ENCODE results near the gene BNIP1. TPM values are rescaled to one million over a fixed set of nuclear protein-coding genes. Genes with fewer than 3 reads are reported as not detected.
"Not testable (repeated sequence)": the region's sequence is repeated elsewhere in the genome, so short reads cannot be mapped to it uniquely, and the experiment has no call there.

BNIP1 gene, protein sequence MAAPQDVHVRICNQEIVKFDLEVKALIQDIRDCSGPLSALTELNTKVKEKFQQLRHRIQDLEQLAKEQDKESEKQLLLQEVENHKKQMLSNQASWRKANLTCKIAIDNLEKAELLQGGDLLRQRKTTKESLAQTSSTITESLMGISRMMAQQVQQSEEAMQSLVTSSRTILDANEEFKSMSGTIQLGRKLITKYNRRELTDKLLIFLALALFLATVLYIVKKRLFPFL
- total RNA-seq = 10.0 TPM
- long read RNA-seq, partial matches to known transcripts = 0 of 2 reads
- long read RNA-seq, other reads (novel, unspliced or antisense) = 0 of 2 reads

DNA sequence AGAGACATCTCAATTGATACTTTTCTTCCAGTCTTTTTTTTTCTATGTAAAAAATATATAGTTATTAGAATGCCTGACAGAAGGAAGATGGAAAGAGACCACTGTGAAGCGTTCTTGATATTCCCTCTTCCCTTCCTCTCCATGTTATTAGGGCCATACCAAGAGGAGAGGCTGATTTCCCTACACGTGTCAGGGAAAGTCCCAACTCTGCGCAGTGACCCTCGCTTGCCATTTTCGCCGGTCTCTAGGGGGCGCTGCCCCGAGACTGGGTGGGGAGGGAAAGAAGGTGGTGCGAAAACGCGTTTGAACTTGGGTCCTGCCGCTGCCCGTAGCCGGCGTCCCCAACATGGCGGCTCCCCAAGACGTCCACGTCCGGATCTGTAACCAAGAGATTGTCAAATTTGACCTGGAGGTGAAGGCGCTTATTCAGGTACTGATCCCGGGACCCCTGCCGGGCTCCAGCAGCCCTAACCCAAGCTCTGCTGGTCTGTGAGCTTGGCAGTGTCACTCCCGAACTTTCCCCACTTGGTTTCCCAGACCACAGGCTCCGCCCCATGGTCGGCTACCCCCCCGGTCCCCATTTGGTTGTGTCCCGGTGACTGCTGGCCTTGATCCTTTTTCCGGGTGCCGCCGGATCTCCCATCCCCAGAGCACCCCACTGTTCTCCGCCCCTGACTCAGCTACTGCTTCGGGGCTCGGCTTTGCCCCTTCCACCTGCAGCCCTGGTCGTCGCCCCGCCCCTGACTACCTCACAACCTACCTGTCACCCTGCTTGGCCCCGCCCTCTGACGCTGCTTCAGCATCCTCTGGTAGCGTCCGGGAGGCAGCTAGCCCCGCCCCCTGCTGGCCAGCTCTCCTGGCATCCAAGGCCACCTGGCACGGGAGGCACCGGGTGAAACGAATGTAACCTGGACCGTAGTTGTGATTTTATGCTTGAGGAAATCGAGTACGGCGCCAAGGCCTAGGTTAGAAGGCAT, at the start of gene BNIP1:
BNIP1 (plus strand) TSS at position 332 of the 977 bp plus-strand sequence; CDS start at position 347, 15 bp downstream.
- intact Hi-C loops (cut with DNase I) = loop anchor here (2.0 to 10.0 kb wide), 2 partner anchors 134 to 160 kb away; partner anchors contain the start of gene ATP6V0E1
- ATAC-seq (peak; percentile 94), DNase-seq (ENCODE audit: missing footprints) (peak; percentile 95)

DNA sequence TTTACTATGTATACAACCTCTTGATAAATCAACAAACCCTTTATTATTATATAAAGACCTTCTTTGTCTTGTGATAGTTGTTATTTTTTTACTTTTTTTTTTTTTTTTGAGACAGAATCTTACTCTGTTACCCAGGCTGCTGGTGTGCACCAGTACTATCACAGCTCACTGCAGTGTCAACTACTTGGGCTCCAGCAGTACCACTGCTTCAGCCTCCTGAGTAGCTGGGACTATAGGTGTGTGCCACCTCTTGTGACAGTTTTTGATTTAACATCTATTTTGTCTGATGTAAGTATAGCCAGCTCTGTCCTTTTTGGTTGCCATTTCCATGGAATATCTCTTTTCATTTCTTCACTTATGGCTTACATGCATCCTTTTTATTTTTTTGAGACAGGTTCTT, 45.5 kb upstream of the BNIP1 start:
- no peak for DNase-seq (ENCODE audit: missing footprints)
- intact Hi-C loops (cut with DNase I) = no loop called here
- no peak for ATAC-seq

DNA sequence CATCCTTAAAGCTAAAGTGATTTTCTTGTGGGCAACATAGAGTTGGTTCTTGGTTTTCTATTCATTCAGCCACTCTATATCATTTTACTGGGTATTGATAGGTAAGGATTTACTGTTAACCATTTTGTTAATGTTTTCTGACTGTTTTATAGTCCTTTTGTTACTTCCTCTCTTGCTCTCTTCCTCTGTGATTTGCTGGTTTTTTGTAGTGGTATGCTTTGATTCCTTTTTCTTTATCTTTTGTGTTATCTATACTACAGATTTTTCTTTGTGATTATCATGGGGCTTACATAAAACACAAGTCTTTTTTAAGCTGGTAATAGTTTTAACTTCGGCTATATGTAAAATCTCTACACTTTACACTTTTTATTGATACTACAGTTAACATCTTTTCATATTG, 44.9 kb upstream of the BNIP1 start:
- intact Hi-C loops (cut with DNase I) = no loop called here
- no peak for DNase-seq (ENCODE audit: missing footprints)
- no peak for ATAC-seq

DNA sequence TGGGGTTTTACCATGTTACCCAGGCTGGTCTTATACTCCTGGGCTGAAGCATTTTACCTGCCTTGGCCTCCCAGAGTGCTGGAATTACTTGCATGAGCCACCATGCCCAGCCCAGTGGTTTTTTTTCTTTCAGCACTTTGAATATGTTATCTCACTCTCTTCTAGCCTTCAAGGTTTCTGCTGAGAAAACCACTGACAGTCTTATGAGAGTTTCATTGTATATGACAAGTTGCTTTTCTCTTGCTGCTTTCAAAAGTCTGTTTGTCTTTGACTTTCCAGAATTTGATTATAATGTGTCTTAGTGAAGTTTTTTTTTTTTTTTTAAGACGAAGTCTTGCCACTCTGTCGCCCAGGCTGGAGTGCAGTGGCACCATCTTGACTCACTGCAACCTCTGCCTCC, 43.1 kb upstream of the BNIP1 start:
- DNase-seq (ENCODE audit: missing footprints) = no peak
- ATAC-seq = no peak
- intact Hi-C loops (cut with DNase I) = no loop called here

DNA sequence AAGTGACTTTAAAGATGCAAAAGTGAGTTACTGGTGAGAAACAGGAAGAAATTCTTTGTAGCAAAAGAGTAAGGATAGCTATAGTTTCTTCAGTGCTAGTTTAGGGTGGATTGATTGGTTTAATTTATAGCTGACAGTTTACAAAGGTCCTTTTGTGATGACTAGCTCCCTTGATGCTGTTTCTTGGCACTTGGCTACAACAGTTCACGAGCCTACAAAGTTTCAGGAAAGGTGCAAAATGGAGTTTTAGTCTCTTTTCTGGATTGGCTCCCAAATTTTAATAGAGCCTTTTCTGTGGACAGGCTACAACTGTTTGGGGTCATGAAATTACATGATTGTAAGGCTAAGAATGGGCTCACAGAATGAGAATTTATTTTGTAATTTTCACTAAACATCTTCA, 40.9 kb upstream of the BNIP1 start:
- DNase-seq (ENCODE audit: missing footprints) = no peak
- intact Hi-C loops (cut with DNase I) = no loop called here
- ATAC-seq = no peak

DNA sequence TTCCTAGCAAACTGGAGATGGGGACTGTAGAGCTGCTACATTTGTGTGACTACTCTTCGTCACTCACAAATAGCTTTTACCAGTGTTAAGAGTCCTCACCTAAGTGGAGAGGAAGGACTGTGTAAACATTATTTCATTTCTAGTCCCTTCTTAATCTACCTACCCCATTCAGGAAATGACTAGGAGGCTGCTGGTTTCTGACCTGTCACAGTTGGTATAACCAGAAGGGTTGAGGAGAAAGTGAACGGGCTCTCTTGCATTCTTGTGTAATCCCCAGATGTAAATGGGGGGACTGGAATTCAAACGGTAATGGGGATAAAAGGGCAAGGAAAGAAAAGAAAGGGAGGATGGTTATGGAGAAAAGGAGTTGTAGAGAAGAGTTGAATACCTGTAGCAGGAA, 35.4 kb upstream of the BNIP1 start:
- ATAC-seq (no peak), DNase-seq (ENCODE audit: missing footprints) (no peak)
- intact Hi-C loops (cut with DNase I) = no loop called here

DNA sequence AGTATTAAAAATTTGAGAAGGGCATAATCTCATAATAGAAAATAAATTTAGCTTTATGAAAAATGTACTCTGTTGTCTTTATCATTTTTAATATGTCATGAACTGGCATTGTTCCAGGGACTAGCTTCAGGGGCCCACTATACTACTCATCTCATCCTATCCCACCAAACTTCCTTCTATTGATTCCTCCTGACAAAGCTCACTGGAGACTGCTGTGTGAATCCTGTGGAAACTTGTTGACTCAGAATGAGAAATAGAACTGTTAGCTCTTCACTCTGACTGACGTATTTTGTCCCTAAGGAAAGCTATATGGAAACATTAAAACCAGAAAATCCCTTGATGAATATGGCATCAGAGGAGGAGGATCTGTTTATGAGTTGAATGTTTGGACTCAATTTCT, 29.8 kb upstream of the BNIP1 start:
- intact Hi-C loops (cut with DNase I) = no loop called here
- DNase-seq (ENCODE audit: missing footprints) (no peak), ATAC-seq (no peak)

DNA sequence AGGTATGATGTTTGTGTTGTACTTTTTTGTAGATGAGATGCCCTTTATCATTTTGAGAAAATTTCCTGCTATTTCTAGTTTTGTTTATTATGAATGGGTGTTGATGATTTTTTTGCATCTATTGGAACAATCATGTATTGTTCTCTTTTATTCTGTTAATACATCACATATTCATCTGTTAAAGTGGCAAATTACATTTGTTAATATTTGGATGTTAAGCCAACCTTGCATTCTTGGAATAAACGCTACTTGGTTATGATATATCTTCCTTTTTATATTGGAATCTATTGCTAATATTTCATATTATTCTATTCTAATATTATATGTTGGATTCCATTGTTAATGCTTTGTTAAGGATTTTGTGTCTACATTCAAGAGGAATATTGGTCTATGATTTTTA, 24.6 kb upstream of the BNIP1 start:
- DNase-seq (ENCODE audit: missing footprints) (no peak), ATAC-seq (no peak)
- intact Hi-C loops (cut with DNase I) = no loop called here

DNA sequence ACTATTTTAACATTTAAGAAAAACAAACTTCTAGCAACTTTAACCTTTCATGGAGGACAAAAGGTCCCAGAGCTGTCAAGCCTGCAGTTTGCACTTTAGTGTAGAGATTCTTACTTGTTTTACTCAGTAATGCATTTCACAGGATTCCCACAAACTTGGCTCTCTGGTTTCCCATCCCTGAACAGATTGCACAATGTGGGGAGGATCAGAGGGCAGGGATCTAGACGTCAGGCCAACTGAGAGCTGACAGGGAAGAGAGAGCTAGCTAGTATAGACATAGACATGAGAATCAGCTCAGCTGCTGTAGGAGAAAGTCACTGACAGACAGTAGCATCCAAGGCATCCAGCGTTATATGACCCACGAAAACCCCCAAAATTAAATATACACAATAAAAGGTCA, 20.9 kb upstream of the BNIP1 start:
- intact Hi-C loops (cut with DNase I) = no loop called here
- ATAC-seq (no peak), DNase-seq (ENCODE audit: missing footprints) (no peak)

DNA sequence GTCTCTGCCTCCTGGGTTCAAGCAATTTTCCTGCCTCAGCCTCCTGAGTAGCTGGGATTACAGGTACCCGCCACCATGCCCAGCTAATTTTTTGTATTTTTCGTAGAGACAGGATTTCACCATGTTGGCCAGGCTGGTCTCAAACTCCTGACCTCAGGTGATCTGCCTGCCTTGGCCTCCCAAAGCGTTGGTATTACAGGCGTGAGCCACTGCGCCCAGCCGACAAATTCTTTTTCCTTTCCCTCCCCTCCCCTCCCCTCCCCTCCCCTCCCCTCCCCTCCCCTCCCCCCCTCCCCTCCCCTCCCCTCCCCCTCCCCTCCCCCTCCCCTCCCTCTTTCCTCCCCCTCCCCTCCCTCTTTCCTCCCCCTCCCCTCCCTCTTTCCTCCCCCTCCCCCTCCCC, 12.2 kb upstream of the BNIP1 start:
- intact Hi-C loops (cut with DNase I); DNase-seq (ENCODE audit: missing footprints); ATAC-seq: not testable (repeated sequence)

DNA sequence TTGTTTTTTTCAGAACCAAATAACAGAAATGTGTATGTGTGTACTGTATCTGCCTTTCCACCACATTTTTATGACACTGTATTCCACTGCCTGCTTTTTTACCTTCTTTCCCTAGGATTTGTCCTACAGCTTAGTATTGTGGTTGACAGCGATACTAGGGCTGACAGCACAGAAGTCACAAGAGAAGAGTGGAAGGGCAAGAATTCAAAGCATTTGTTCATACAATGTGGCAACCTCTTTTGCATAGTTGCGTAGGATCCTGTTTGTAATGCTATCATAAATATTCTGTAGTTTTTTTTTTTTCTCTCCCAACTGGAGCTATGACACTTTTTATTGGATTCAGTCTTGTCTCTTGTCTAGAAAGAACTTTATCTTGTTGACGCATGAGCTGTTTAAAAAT, 5.6 kb upstream of the BNIP1 start:
- ATAC-seq = no peak
- DNase-seq (ENCODE audit: missing footprints) = no peak
- intact Hi-C loops (cut with DNase I) = no loop called here

DNA sequence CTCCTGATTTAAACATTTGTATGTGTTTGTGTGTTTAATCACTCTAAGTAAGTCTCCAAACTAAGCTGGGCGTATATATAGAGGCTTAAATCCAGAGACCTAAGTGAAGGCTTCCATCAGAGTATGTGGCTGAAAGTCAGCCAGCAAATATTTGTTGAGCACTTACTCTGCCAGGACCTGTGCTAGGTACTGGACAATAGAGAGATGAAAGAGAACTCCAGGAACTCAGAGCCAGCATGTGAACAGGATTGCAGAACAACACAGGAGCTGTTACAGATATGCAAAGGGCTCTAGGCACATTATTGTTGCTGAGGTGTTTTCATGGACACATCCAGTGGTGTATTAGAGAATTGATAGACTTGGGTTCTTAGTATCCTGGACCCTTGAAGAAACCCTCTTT, 4.7 kb upstream of the BNIP1 start:
- ATAC-seq (no peak), DNase-seq (ENCODE audit: missing footprints) (no peak)
- intact Hi-C loops (cut with DNase I) = loop anchor here (10.0 kb wide), 1 partner anchor 155 kb away; the partner anchor contains the start of gene ATP6V0E1

DNA sequence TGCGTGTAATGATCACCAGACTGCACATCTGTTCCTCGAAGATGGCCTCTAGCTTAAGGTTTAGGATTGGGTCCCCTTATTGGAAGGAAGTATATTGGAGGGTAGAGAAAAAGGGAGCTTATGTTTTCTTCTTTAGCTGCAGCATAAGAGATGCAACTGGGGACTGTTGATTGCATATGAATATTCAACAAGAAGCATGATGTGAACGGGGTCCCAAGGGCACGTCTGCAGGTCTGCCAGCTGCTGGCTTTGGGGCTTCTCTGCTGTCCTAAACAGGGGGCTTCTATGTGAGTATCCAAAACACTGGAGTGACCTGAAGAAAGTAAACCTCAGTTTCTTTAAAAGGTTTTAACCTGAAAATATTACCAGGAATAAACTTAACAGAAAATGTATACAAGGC, 3.6 kb upstream of the BNIP1 start:
- DNase-seq (ENCODE audit: missing footprints) (no peak), ATAC-seq (no peak)
- intact Hi-C loops (cut with DNase I) = loop anchor here (10.0 kb wide), 1 partner anchor 156 kb away; the partner anchor contains the start of gene ATP6V0E1

DNA sequence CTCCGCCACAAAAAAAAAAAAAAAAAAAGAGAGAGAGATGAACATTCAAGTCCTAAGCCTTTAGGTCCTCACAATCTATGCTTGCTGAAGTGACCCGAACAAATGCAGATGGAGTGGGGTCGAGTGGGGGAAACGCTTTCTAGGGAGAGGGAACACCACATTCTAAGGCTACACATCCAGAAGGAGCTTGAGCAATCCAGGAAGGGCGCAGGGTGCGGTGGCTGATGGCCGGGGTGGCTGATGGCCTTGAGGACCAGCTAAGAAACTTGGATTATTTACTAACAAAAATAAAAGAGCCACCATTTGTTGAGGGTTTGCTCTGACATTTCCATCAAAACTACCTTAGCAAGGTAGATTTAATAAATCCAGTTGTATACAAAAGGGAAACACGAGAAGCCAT, 764 bp upstream of the BNIP1 start:
- intact Hi-C loops (cut with DNase I) = loop anchor here (10.0 kb wide), 1 partner anchor 159 kb away; the partner anchor contains the start of gene ATP6V0E1
- DNase-seq (ENCODE audit: missing footprints) (no peak), ATAC-seq (no peak)

DNA sequence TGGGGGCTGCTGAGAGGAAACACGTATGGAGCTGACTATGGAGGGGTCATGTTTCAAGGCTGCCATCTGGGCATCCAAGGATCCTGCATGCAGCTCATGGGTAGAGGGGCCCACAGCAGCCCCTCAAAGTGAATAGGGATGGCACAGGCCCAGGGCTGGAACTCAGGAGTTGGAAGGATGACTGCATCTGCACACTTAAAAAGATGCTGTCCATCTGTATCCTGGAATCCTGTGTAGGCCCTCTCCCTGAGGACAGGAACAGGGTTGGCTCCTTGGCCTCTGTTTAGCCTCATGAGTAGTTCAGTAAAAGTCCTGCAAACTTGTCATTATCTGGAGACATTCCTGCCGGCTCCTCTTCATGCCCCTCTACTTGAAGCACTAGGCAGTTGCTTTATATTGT, 4.0 kb downstream of the BNIP1 start:
- no peak for ATAC-seq
- intact Hi-C loops (cut with DNase I) = loop anchor here (10.0 kb wide), 1 partner anchor 164 kb away; the partner anchor contains the start of gene ATP6V0E1
- DNase-seq (ENCODE audit: missing footprints) = no peak

DNA sequence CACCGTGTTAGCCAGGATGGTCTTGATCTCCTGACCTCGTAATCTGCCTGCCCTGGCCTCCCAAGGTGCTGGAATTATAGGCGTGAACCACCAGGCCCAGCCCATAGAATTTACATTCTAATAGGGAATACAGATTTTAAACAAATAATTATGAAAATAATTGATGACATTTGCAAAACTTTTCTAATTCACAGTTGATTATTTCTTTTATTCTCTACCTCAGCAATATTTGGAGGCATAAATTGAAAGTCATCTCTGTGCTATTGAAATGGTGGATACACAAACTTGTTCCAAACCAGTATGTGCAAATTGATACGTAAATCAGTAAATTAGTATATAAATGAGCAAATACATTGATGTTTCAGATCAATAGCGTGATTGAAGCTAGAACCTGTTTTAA, 8.2 kb downstream of the BNIP1 start:
- intact Hi-C loops (cut with DNase I) = no loop called here
- ATAC-seq (no peak), DNase-seq (ENCODE audit: missing footprints) (no peak)

DNA sequence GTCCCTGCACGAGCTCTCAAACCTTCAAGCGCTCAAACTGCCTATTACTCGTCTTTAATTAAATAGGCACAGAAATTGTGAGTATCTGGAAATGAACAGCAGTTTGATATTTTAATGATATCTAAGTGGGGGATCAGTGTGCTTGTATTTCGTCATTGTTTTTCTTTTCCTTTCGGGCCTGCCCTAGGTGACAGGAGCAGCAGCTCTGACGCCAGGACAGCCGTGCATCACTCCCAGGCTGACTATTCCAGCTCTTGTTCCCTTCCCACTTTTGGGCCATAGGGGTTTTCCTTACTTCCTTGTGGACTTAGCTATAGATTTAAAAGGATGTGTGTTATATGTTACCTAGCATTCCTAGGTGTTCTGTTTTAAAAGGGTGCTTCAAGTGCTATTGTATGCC, 9.5 kb downstream of the BNIP1 start:
- intact Hi-C loops (cut with DNase I) = no loop called here
- ATAC-seq = no peak
- DNase-seq (ENCODE audit: missing footprints) = no peak

DNA sequence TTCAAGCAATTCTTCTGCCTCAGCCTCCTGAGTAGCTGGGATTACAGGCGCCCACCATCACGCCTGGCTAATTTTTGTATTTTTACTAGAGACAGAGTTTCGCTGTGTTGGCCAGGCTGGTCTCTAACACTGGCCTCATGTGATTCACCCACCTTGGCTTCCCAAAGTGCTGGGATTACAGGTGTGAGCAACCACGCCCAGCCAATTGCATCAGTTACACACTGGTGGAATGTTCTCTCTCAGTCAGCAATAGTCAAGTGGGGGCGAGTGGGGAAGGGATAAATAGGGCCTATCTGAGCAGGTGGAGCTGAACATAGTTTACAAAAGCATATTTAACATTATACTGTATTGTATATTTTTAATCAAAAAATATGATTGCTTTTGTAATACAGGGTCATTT, 10.3 kb downstream of the BNIP1 start:
- ATAC-seq; intact Hi-C loops (cut with DNase I): not testable (repeated sequence)

DNA sequence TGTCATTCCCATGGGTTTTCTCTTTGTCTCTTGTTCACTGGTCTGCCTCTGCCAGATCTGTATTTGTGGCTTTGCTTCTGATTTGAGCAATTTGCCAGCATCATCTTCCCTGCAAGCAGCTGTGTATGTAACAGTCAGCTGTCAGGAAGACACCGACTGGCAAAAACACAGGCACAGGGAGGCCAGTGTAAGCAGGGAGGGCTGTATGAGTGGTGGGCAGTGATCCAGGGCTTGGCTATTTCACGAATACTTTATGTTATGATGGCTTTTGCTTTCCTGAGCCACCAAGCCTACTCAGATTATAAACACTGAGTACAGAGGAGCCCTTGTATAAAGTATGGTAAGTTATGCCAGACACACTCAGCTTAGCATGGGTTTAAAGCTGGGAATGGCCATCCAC, 11.6 kb downstream of the BNIP1 start:
- ATAC-seq (no peak), DNase-seq (ENCODE audit: missing footprints) (no peak)
- intact Hi-C loops (cut with DNase I) = no loop called here

More for the DNA sequence above, 10.3 kb downstream of the BNIP1 start:
- DNase-seq (ENCODE audit: missing footprints) = not testable (repeated sequence)

DNA sequence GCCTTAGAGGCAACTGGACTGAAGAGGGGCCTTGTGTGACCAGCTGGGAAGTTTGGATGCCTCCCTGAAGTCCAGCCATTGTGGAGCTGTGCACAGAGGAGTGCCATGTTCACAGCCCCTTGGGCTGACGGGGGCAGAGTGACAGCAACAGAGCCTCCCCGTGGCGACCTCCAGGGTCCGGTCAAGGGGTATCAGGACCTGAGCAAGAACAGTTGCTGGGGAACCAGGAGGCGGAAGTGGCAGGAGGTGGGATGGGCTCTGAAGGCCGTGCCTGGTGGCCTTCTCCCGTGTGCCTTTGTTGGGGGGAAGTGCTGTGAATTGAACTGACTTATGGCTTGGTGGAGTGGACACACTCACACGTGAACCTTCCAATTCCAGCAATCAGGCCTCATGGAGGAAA, 14.0 kb downstream of the BNIP1 start:
- ATAC-seq = no peak
- intact Hi-C loops (cut with DNase I) = no loop called here
- DNase-seq (ENCODE audit: missing footprints) = no peak

Data from Right ventricle myocardium inferior (tissue), 1 donor.